Natural killer cell (primary cell): Measurements from ENCODE around the gene ELAVL3. TPM values are rescaled to one million over a fixed set of nuclear protein-coding genes. Genes with fewer than 3 reads are reported as not detected.
"Not testable (repeated sequence)": the region's sequence is repeated elsewhere in the genome, so short reads cannot be mapped to it uniquely, and the experiment has no call there.

Experiments used
- ATAC-seq, 3 donors: fragments of 150-1000 bp in 2 of 3; fragments of 200-7000 bp in 1 of 3; cut with Tn5 transposase; 1 replicate in 1 of 3; 2 replicates in 2 of 3; pipeline ENCODE4 v1.10.0; 2021; ENCODE audit warnings: mild to moderate bottlenecking in 2 of 3, moderate library complexity in 2 of 3
- DNase-seq, 2 donors: peaks; one replicate each; pipeline versions ENCODE4 v3.0.0 to v3.0.0-alpha.2; 2013 to 2021; ENCODE audit warnings: mixed read lengths in 1 of 2
- H3K27ac ChIP-seq: one replicate; pipeline ENCODE4 v1.5.1; 2013; ENCODE audit warnings: mild to moderate bottlenecking, low read length
- H3K27me3 ChIP-seq: one replicate; pipeline ENCODE4 v1.6.1; 2013; ENCODE audit warnings: low read length; ENCODE audit not compliant: control insufficient read depth, insufficient read depth
- H3K36me3 ChIP-seq: one replicate; pipeline ENCODE4 v1.6.1; 2013; ENCODE audit warnings: low read length; ENCODE audit not compliant: control insufficient read depth, insufficient read depth
- H3K4me1 ChIP-seq: one replicate; pipeline ENCODE4 v1.6.1; 2013; ENCODE audit warnings: low read length; ENCODE audit not compliant: control insufficient read depth, insufficient read depth
- H3K4me3 ChIP-seq: one replicate; pipeline ENCODE4 v1.5.1; 2013; ENCODE audit warnings: low read length
- H3K9me3 ChIP-seq: one replicate; pipeline ENCODE4 v1.6.1; 2013; ENCODE audit warnings: low read length; ENCODE audit not compliant: control insufficient read depth, insufficient read depth
- H3K27ac Mint-ChIP-seq, 2 donors: one replicate each; pipeline ENCODE4 v1.8.0; 2022; ENCODE audit warnings: mild to moderate bottlenecking in 2 of 2, mixed read lengths in 2 of 2, moderate library complexity in 1 of 2
- H3K27me3 Mint-ChIP-seq, 2 donors: one replicate each; pipeline ENCODE4 v1.8.0; 2022; ENCODE audit warnings: low read depth in 2 of 2, mixed read lengths in 2 of 2
- H3K36me3 Mint-ChIP-seq: one replicate; pipeline ENCODE4 v1.8.0; 2022; ENCODE audit warnings: mixed read lengths
- H3K4me1 Mint-ChIP-seq, 2 donors: one replicate each; pipeline ENCODE4 v1.8.0; 2022; ENCODE audit warnings: mixed read lengths in 2 of 2
- H3K4me3 Mint-ChIP-seq: one replicate; pipeline ENCODE4 v1.8.0; 2022; ENCODE audit warnings: mild to moderate bottlenecking, moderate library complexity, mixed read lengths
- H3K9me3 Mint-ChIP-seq, 2 donors: one replicate each; pipeline ENCODE4 v1.8.0; 2022; ENCODE audit warnings: mixed read lengths in 2 of 2
- WGBS: methylation state at CpG from one replicate; pipeline ENCODE4 v1.1.7; 2013; ENCODE audit warnings: missing lambda C conversion rate; ENCODE audit not compliant: insufficient coverage; 5-methylcytosine and 5-hydroxymethylcytosine counted together
- intact Hi-C: fragments of 100-400 bp; cut with micrococcal nuclease; formaldehyde crosslinking; loops from one replicate; pipeline ENCODE4 v1.14.2; 2022
- total RNA-seq, 4 donors: library from RNA; stranded (reverse); fragments of 120-200 nt in 1 of 4; gene quantifications; one replicate each; pipeline versions ENCODE4 v1.2.3 to v1.2.4, GENCODE V29; 2013 to 2022
- TF ChIP-seq, protein P1 (sequence below): fragments of 200-600 bp; IDR thresholded peaks from one replicate; pipeline ENCODE4 v1.8.0; 2022; ENCODE audit warnings: antibody characterized with exemption

The ELAVL3 gene
- total RNA-seq, 3 donors from 2014 or later (not counting 1 experiment from before 2014, with no cell fraction given): not detected

DNA sequence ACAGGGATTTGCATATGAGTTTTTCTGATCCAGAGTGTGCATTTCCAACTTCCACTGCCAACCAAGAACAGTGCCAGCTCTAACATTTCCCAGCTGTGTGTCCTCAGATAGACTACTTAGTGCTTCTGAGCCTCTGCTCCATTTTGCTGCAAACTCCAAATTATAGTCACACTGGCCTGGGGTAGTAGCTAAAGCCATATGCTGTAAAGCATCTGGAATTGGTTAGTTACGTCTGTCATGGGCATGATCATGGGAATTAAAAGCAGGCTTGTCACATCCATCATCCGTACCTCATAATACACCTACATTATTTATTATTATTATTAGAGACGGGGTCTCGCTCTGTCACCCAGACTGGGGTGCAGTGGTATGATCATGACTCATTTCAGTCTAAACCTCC is 7.1 kb downstream of the ELAVL3 start:
- ATAC-seq: no peak

DNA sequence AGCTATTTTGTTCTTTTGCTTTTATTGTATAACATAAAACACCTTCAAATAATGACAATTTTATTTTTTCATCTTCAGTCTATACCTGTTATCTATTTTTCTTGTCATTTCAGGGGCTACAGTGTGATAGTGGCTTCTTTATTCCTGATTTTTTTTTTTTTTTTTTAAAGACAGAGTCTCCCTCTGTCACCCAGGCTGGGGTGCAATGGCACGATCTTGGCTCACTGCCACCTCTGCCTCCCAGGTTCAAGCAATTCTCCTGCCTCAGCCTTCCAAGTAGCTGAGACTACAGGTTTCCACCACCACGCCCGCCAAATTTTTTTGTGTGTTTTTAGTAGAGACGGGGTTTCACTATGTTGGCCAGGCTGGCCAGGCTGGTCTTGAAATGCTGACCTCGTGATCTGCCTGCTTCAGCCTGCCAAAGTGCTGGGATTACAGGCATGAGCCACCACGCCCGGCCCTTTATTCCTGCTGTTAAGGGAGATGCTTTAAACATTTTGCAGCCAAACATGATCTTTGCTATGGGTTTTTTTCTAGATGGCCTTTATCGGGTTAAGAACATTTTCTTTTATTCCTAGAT is 12.5 kb downstream of the ELAVL3 start:
- H3K9me3 ChIP-seq, DNase-seq, ATAC-seq, H3K4me1 ChIP-seq, H3K27ac Mint-ChIP-seq, H3K36me3 Mint-ChIP-seq, H3K9me3 Mint-ChIP-seq, H3K36me3 ChIP-seq, H3K27me3 ChIP-seq, H3K4me3 Mint-ChIP-seq, H3K27ac ChIP-seq, H3K27me3 Mint-ChIP-seq, H3K4me1 Mint-ChIP-seq, intact Hi-C loops, H3K4me3 ChIP-seq: not testable (repeated sequence)
- 84% methylated on average over 7 of the region's 8 CpGs for WGBS

More for the DNA sequence above, 7.1 kb downstream of the ELAVL3 start:
- intact Hi-C loops: no loop called here
- no peaks in the 10 kb centered on the region for H3K36me3 Mint-ChIP-seq
- peaks cover 0 to under 1% of the 10 kb centered on the region in 2 donors for H3K4me1 Mint-ChIP-seq
- peaks cover 15 to 19% of the 10 kb centered on the region in 2 donors for H3K27me3 Mint-ChIP-seq
- peaks cover 1% of the 10 kb centered on the region for H3K4me1 ChIP-seq
- H3K4me3 ChIP-seq: no peak overlapping the region
- no peaks in the 10 kb centered on the region for H3K9me3 Mint-ChIP-seq
- DNase-seq: no peak
- TF ChIP-seq, protein P1, sequence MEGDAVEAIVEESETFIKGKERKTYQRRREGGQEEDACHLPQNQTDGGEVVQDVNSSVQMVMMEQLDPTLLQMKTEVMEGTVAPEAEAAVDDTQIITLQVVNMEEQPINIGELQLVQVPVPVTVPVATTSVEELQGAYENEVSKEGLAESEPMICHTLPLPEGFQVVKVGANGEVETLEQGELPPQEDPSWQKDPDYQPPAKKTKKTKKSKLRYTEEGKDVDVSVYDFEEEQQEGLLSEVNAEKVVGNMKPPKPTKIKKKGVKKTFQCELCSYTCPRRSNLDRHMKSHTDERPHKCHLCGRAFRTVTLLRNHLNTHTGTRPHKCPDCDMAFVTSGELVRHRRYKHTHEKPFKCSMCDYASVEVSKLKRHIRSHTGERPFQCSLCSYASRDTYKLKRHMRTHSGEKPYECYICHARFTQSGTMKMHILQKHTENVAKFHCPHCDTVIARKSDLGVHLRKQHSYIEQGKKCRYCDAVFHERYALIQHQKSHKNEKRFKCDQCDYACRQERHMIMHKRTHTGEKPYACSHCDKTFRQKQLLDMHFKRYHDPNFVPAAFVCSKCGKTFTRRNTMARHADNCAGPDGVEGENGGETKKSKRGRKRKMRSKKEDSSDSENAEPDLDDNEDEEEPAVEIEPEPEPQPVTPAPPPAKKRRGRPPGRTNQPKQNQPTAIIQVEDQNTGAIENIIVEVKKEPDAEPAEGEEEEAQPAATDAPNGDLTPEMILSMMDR: no peak
- no peak overlapping the region for H3K4me3 Mint-ChIP-seq
- no peak overlapping the region for H3K27ac Mint-ChIP-seq
- H3K9me3 ChIP-seq: no peaks in the 10 kb centered on the region
- 71% methylated on average over 1 of the region's 4 CpGs for WGBS
- H3K36me3 ChIP-seq: no peaks in the 10 kb centered on the region
- H3K27ac ChIP-seq: no peak overlapping the region
- peaks cover under 1% of the 10 kb centered on the region for H3K27me3 ChIP-seq

DNA sequence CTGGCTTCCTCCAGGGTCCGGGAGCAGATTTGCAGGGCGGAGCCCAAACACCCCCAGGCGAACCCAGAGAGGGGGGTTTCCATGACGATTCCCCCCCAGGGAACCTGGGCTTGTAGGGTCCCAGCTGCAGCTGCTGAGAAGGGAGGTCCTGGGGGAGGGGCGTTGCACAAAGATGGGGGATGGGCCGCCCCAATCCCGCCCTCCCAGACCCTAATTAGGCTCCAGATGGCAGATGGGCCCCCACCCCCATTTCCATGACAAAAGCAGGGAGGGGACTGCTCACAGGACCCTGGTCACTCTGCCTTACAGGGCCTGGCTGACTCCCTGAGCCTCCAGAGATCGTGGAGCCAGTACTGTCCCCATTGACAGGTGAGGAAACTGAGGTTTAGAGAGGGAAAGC is 15.2 kb downstream of the ELAVL3 start:
- intact Hi-C loops: no loop called here
- 49% methylated on average over 8 of the region's 8 CpGs for WGBS
- Mint-ChIP-seq H3K36me3 (no peaks in the 10 kb centered on the region), H3K4me3 (no peak overlapping the region), H3K27ac (no peak overlapping the region), H3K9me3 (no peaks in the 10 kb centered on the region), H3K27me3 (peaks cover 0 to 1% of the 10 kb centered on the region in 2 donors), H3K4me1 (no peaks in the 10 kb centered on the region)
- no peak overlapping the region for H3K27ac ChIP-seq
- no peak overlapping the region for H3K4me3 ChIP-seq
- H3K9me3 ChIP-seq: no peaks in the 10 kb centered on the region
- no peaks in the 10 kb centered on the region for H3K27me3 ChIP-seq
- H3K36me3 ChIP-seq: no peaks in the 10 kb centered on the region
- DNase-seq (no peak), ATAC-seq (no peak)
- no peaks in the 10 kb centered on the region for H3K4me1 ChIP-seq
- TF ChIP-seq, protein P1: no peak

DNA sequence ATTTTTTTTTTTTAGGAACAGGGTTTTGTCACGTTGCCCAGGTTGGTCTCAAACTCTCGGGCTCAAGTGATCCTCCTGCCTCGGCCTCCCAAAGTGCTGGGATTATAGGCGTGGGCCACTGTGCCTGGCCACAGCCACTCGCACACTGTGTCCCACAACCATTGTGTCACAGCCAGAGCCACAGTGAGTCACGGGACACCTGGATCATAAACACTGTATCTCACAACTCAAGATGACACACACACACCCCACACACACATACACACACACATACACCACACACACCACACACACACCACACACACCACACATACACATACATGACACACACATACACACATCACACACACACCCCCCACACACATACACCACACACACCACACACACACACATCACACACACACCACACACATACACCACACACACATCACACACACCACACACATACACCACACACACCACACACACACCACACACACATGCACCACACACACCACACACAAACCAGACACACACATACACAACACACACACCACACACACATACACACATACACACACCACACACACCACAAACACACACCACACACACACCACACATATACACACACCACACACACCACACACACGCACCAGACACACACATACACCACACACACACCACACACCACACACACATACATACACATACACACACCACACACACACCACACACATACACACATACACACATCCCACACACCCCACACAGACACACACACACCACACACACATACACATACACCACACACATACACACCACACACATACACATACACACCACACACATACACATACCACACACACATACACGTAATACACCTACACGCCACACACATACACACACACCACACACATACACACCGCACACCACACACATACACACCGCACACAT is 16.2 kb downstream of the ELAVL3 start:
- Histone ChIP-seq H3K27me3 (peaks cover 3% of the 10 kb centered on the region), H3K27ac (no peak overlapping the region), H3K9me3 (no peaks in the 10 kb centered on the region), H3K4me3 (no peak overlapping the region), H3K4me1 (no peaks in the 10 kb centered on the region), H3K36me3 (no peaks in the 10 kb centered on the region)
- no peaks in the 10 kb centered on the region for H3K4me1 Mint-ChIP-seq
- ATAC-seq (peak in 1 of 3 donors; percentile 32), DNase-seq (no peak)
- TF ChIP-seq, protein P1: no peak
- peaks cover 0 to 5% of the 10 kb centered on the region in 2 donors for H3K27me3 Mint-ChIP-seq
- intact Hi-C loops: no loop called here
- no peak overlapping the region for H3K4me3 Mint-ChIP-seq
- no peaks in the 10 kb centered on the region for H3K36me3 Mint-ChIP-seq
- no peaks in the 10 kb centered on the region for H3K9me3 Mint-ChIP-seq
- WGBS: 87% methylated on average over 11 of the region's 11 CpGs
- H3K27ac Mint-ChIP-seq: no peak overlapping the region
